H1 (cell line): ENCODE data around the gene HLA-DOB. TPM values are rescaled to one million over a fixed set of nuclear protein-coding genes. Genes with fewer than 3 reads are reported as not detected.

Experiments
- CTCF ChIA-PET: fragments of 300-600 bp; sonication (Branson Sonifier 250); formaldehyde crosslinking; loops from one replicate; lab custom pipeline; 2021; ENCODE audit not compliant: partially characterized antibody; lab: Charles Lee
- POLR2A ChIA-PET: fragments of 300-600 bp; sonication (Branson Sonifier 250); formaldehyde crosslinking; loops from one replicate; lab custom pipeline; 2021; ENCODE audit warnings: inconsistent platforms; ENCODE audit not compliant: partially characterized antibody; lab: Charles Lee
- DNase-seq, 2 experiments: peaks; one replicate each; pipeline versions ENCODE4 v3.0.0 to v3.0.0-alpha.2; 2010 to 2022; ENCODE audit warnings: low spot score in 2 of 2, low read depth in 1 of 2, mixed read lengths in 1 of 2
- FAIRE-seq: peaks from 2 replicates; lab custom pipeline; 2011; peaks lifted over from hg19 to GRCh38; lab: Jason Lieb, UNC
- H2AFZ ChIP-seq: 2 replicates; pipeline ENCODE4 v1.8.1; 2012; ENCODE audit warnings: low read length, inconsistent platforms
- H2AK5ac ChIP-seq: 2 replicates; pipeline ENCODE4 v1.6.1; 2013; ENCODE audit warnings: low read depth, low read length
- H2BK120ac ChIP-seq: replicated peaks from 2 replicates; pipeline ENCODE3; 2013; ENCODE audit warnings: low read depth, low read length, inconsistent platforms
- H2BK12ac ChIP-seq: 2 replicates; pipeline ENCODE4 v1.6.1; 2013; ENCODE audit warnings: low read depth, low read length
- H2BK15ac ChIP-seq: 2 replicates; pipeline ENCODE4 v1.6.1; 2013; ENCODE audit warnings: low read length
- H2BK20ac ChIP-seq: 2 replicates; pipeline ENCODE4 v1.6.1; 2013; ENCODE audit warnings: low read length
- H2BK5ac ChIP-seq: 2 replicates; pipeline ENCODE4 v1.6.1; 2013; ENCODE audit warnings: low read depth, low read length
- H3K14ac ChIP-seq: 2 replicates; pipeline ENCODE4 v1.6.1; 2013; ENCODE audit warnings: inconsistent platforms; ENCODE audit not compliant: insufficient read length
- H3K18ac ChIP-seq: 2 replicates; pipeline ENCODE4 v1.6.1; 2013; ENCODE audit warnings: low read length; ENCODE audit errors: extremely low read depth
- H3K23ac ChIP-seq: 2 replicates; pipeline ENCODE4 v1.6.1; 2013; ENCODE audit warnings: inconsistent platforms; ENCODE audit not compliant: insufficient read length
- H3K23me2 ChIP-seq: 2 replicates; pipeline ENCODE4 v1.6.1; 2013; ENCODE audit warnings: low read depth, low read length
- H3K27ac ChIP-seq: 2 replicates; pipeline ENCODE4 v1.6.1; 2011; ENCODE audit warnings: low read depth, low read length, inconsistent platforms
- H3K27me3 ChIP-seq, 4 experiments: replicated peaks in 1 of 4; 1 replicate in 1 of 4; 2 replicates in 3 of 4; pipeline versions ENCODE4 v1.6.1 to v1.8.1; 2011 to 2013; ENCODE audit warnings: low read length in 3 of 4, mild to moderate bottlenecking in 3 of 4, inconsistent platforms in 2 of 4, mixed read lengths in 2 of 4, moderate library complexity in 1 of 4; ENCODE audit not compliant: control insufficient read depth in 3 of 4, insufficient read depth in 3 of 4; ENCODE audit errors: extremely low read depth in 1 of 4
- H3K36me3 ChIP-seq, 4 experiments: 2 replicates each; pipeline versions ENCODE4 v1.6.1 to v1.8.1; 2011 to 2013; ENCODE audit warnings: mild to moderate bottlenecking in 4 of 4, low read length in 3 of 4, moderate library complexity in 2 of 4, control low read depth in 1 of 4, inconsistent platforms in 1 of 4; ENCODE audit not compliant: insufficient read depth in 4 of 4, control insufficient read depth in 2 of 4
- H3K4ac ChIP-seq: replicated peaks from 2 replicates; pipeline ENCODE3; 2013; ENCODE audit warnings: low read length, low read depth, mixed read lengths, inconsistent platforms; ENCODE audit not compliant: insufficient read length
- H3K4me1 ChIP-seq, 4 experiments: replicated peaks in 1 of 4; 1 replicate in 1 of 4; 2 replicates in 3 of 4; pipeline versions ENCODE4 v1.6.1 to v1.8.1; 2011 to 2013; ENCODE audit warnings: low read length in 3 of 4, inconsistent platforms in 2 of 4, mixed read lengths in 1 of 4; ENCODE audit not compliant: insufficient read depth in 4 of 4, control insufficient read depth in 3 of 4
- H3K4me2 ChIP-seq, 2 experiments: 2 replicates each; pipeline versions ENCODE4 v1.6.1 to v1.8.1; 2011 to 2013; ENCODE audit warnings: low read depth in 2 of 2, low read length in 2 of 2, control low read depth in 1 of 2, inconsistent platforms in 1 of 2, mild to moderate bottlenecking in 1 of 2; ENCODE audit not compliant: insufficient read depth in 1 of 2
- H3K4me3 ChIP-seq, 4 experiments: fragments of 200-600, 300-600 bp in 1 of 4; sonication (generic), shearing (Covaris generic), sonication (Bioruptor Twin) in 1 of 4; 2 replicates each; pipeline versions ENCODE4 v1.5.1 to v1.8.1; 2011 to 2016; ENCODE audit warnings: low read length in 4 of 4, low read depth in 3 of 4, control low read depth in 2 of 4, inconsistent platforms in 2 of 4, mild to moderate bottlenecking in 2 of 4, mixed read lengths in 1 of 4, moderate library complexity in 1 of 4; ENCODE audit not compliant: insufficient read depth in 2 of 4; ENCODE audit errors: extremely low read depth in 1 of 4
- H3K56ac ChIP-seq: replicated peaks from 2 replicates; pipeline ENCODE3; 2013; ENCODE audit warnings: low read depth, mild to moderate bottlenecking, mixed read lengths, low read length, inconsistent platforms; ENCODE audit not compliant: insufficient read length
- H3K79me1 ChIP-seq: 2 replicates; pipeline ENCODE4 v1.6.1; 2013; ENCODE audit warnings: low read depth, low read length, control low read depth
- H3K79me2 ChIP-seq, 2 experiments: 2 replicates each; pipeline versions ENCODE4 v1.6.1 to v1.8.1; 2012 to 2013; ENCODE audit warnings: low read length in 2 of 2, mild to moderate bottlenecking in 2 of 2, inconsistent platforms in 1 of 2; ENCODE audit not compliant: insufficient read depth in 2 of 2, control insufficient read depth in 1 of 2
- H3K9ac ChIP-seq, 4 experiments: replicated peaks in 1 of 4; 1 replicate in 1 of 4; 2 replicates in 3 of 4; pipeline versions ENCODE4 v1.6.1 to v1.8.1; 2011 to 2013; ENCODE audit warnings: low read depth in 3 of 4, low read length in 3 of 4, control low read depth in 2 of 4, mild to moderate bottlenecking in 2 of 4, moderate library complexity in 2 of 4, inconsistent platforms in 1 of 4; ENCODE audit errors: extremely low read depth in 1 of 4
- H3K9me3 ChIP-seq, 2 experiments: 2 replicates each; pipeline versions ENCODE4 v1.6.1 to v1.8.1; 2012 to 2013; ENCODE audit warnings: mild to moderate bottlenecking in 2 of 2, moderate library complexity in 2 of 2, control low read depth in 1 of 2, inconsistent platforms in 1 of 2, low read depth in 1 of 2, low read length in 1 of 2, mixed read lengths in 1 of 2; ENCODE audit not compliant: insufficient read depth in 2 of 2
- H4K20me1 ChIP-seq, 2 experiments: replicated peaks in 1 of 2; 2 replicates each; pipeline versions ENCODE3 to v1.8.1; 2011 to 2013; ENCODE audit warnings: inconsistent platforms in 2 of 2, low read length in 2 of 2, mild to moderate bottlenecking in 1 of 2; ENCODE audit not compliant: insufficient read depth in 2 of 2, control insufficient read depth in 1 of 2
- H4K5ac ChIP-seq: 2 replicates; pipeline ENCODE4 v1.6.1; 2013; ENCODE audit warnings: low read length, low read depth, mixed read lengths, inconsistent platforms; ENCODE audit not compliant: insufficient read length
- H4K8ac ChIP-seq: 2 replicates; pipeline ENCODE4 v1.8.0; 2013; ENCODE audit warnings: mild to moderate bottlenecking, moderate library complexity, low read length, inconsistent platforms; ENCODE audit not compliant: insufficient read depth; ENCODE audit errors: extremely low read depth
- H4K91ac ChIP-seq: replicated peaks from 2 replicates; pipeline ENCODE3; 2013; ENCODE audit warnings: low read length, mixed read lengths, inconsistent platforms; ENCODE audit not compliant: insufficient read length
- CTBP2 ChIP-seq: IDR thresholded peaks from 2 replicates; pipeline ENCODE4 v1.7.0; 2011; ENCODE audit warnings: borderline replicate concordance, mild to moderate bottlenecking, moderate library complexity, mixed read lengths, low read length; ENCODE audit not compliant: insufficient read depth, insufficient read length
- EGR1 ChIP-seq: IDR thresholded peaks from 2 replicates; pipeline ENCODE4 v1.6.1; 2011; ENCODE audit warnings: low read depth, low read length, borderline replicate concordance
- HDAC2 ChIP-seq, 2 experiments: fragments of 300-600 bp in 1 of 2; sonication (generic) in 1 of 2; IDR thresholded peaks; 2 replicates each; pipeline ENCODE4 v1.6.1; 2011 to 2012; ENCODE audit warnings: low read depth in 2 of 2, low read length in 2 of 2, mild to moderate bottlenecking in 2 of 2, moderate library complexity in 2 of 2, borderline replicate concordance in 1 of 2, inconsistent platforms in 1 of 2
- POU5F1 ChIP-seq: IDR thresholded peaks from 2 replicates; pipeline ENCODE4 v1.6.1; 2011; ENCODE audit warnings: low read depth, mild to moderate bottlenecking, low read length, moderate library complexity
- RAD21 ChIP-seq, 2 experiments: IDR thresholded peaks in 1 of 2; conservative IDR thresholded peaks in 1 of 2; 2 replicates each; pipeline ENCODE4 v1.6.1; 2011; ENCODE audit warnings: low read depth in 2 of 2, low read length in 2 of 2, improper control_type of control experiment in 1 of 2, inconsistent platforms in 1 of 2, mild to moderate bottlenecking in 1 of 2, moderate library complexity in 1 of 2
- SIX5 ChIP-seq: IDR thresholded peaks from 2 replicates; pipeline ENCODE4 v1.6.1; 2011; ENCODE audit warnings: mild to moderate bottlenecking, low read depth, low read length
- SP4 ChIP-seq: IDR thresholded peaks from 2 replicates; pipeline ENCODE4 v1.6.1; 2012; ENCODE audit warnings: low read length, inconsistent platforms
- TAF1 ChIP-seq: IDR thresholded peaks from 2 replicates; pipeline ENCODE4 v1.6.1; 2011; ENCODE audit warnings: mild to moderate bottlenecking, low read depth, low read length
- TCF12 ChIP-seq: IDR thresholded peaks from 2 replicates; pipeline ENCODE4 v1.6.1; 2011; ENCODE audit warnings: low read depth, mild to moderate bottlenecking, low read length
- USF2 ChIP-seq: IDR thresholded peaks from 2 replicates; pipeline ENCODE4 v1.6.1; 2011; ENCODE audit warnings: low read length, improper control_type of control experiment
- WGBS, 2 experiments: shearing (Covaris generic) in 1 of 2; methylation state at CpG; one replicate each; pipeline versions ENCODE4 v1.1.6 to v1.1.7; 2013 to 2015; ENCODE audit warnings: low lambda C conversion rate in 2 of 2, mixed read lengths in 2 of 2, inconsistent platforms in 1 of 2, low coverage in 1 of 2, missing lambda C conversion rate in 1 of 2; ENCODE audit not compliant: insufficient replicate concordance in 2 of 2, insufficient coverage in 1 of 2, insufficient read length in 1 of 2; ENCODE audit errors: extremely low coverage in 1 of 2, missing lambda C conversion rate in 1 of 2; 5-methylcytosine and 5-hydroxymethylcytosine counted together
- polyA plus RNA-seq, 7 experiments: library from polyadenylated mRNA; depleted of rRNA in 3 of 7; stranded (reverse) in 5 of 7; unstranded in 2 of 7; fragments of >200 nt in 5 of 7; fragments of 200-250 nt in 2 of 7; gene quantifications; 1 replicate in 5 of 7; 2 replicates in 1 of 7; 4 replicates in 1 of 7; pipeline versions ENCODE4 v1.2.1 to v1.2.3, GENCODE V29; 2011 to 2013; ENCODE audit warnings: missing spikeins in 2 of 7, mixed read lengths in 2 of 7
- total RNA-seq: library from RNA; stranded (reverse); fragmentation: NEBNext Ultra II Directional; extraction: Animal tissue kit (Norgen Biotek cat#: 25700); gene quantifications from 2 replicates; pipeline ENCODE4 v1.2.1, GENCODE V29; 2021

HLA-DOB gene
- total and polyA plus RNA-seq, 2 of the 8 experiments (the other 6 are each of a cell fraction or from before 2014, with no cell fraction given), result 0.35 TPM; not detected in 1

GRCh38 chr6:32857156-32857891 lies 40.5 kb upstream of the HLA-DOB start:
- Histone ChIP-seq H3K23ac (no peak overlapping the region), H2BK5ac (no peak overlapping the region), H3K79me1 (no peaks in the 10 kb centered on the region), H3K14ac (no peak overlapping the region), H3K4me2 (no peak overlapping the region), H2BK12ac (no peak overlapping the region), H2AFZ (no peak overlapping the region), H3K36me3 (no peaks in the 10 kb centered on the region), H2BK120ac (no peak overlapping the region), H3K27ac (no peak overlapping the region), H4K20me1 (no peaks in the 10 kb centered on the region), H2BK15ac (no peak overlapping the region), H4K91ac (no peak overlapping the region), H2AK5ac (no peak overlapping the region), H3K9me3 (no peaks in the 10 kb centered on the region), H3K4me1 (peaks cover 0 to 6% (median 1%) of the 10 kb centered on the region in 4 experiments; a peak in 6 of 7 replicates), H4K5ac (no peak overlapping the region), H3K9ac (no peak overlapping the region), H3K56ac (no peak overlapping the region), H3K23me2 (peaks cover 13% of the 10 kb centered on the region), H3K18ac (no peak overlapping the region), H4K8ac (no peak overlapping the region), H3K79me2 (no peaks in the 10 kb centered on the region), H3K4me3 (no peak overlapping the region), H3K4ac (no peak overlapping the region), H3K27me3 (peaks cover 3 to 29% (median 26%) of the 10 kb centered on the region in 4 experiments), H2BK20ac (no peak overlapping the region)
- POLR2A ChIA-PET, result interaction anchor here (1.2 to 2.6 kb wide), 2 partner anchors 18 to 114 kb away, joined by 4 to 10 read pairs; partner anchors contain the start of gene TAP2
- DNase-seq (no peak), FAIRE-seq (no peak)
- 87% methylated on average over 14 of the region's 14 CpGs; no CpG with 5 or more reads in 1 of the 2 experiments for WGBS, 2 experiments
- CTCF ChIA-PET, result interaction anchor here (0.8 to 19.9 kb wide), 8 partner anchors 11 to 612 kb away, joined by 3 to 402 read pairs (median 5); partner anchors contain the start of genes BRD2, HLA-DMA, PSMB8 and TAP2
- TF ChIP-seq SP4, result no peak
- TF ChIP-seq HDAC2 (IDR thresholded peaks at IDR 0.05; ENCODE audit: borderline replicate concordance in 1 of 2, low read depth in 2 of 2, low read length in 2 of 2), result no peak
- no peak for TF ChIP-seq SIX5
- TF ChIP-seq USF2, result no peak
- no peak for TF ChIP-seq TCF12
- no peak for TF ChIP-seq POU5F1
- no peak for TF ChIP-seq CTBP2
- no peak for TF ChIP-seq RAD21 (IDR thresholded peaks at IDR 0.05 in 1 of 2, conservative IDR thresholded peaks at IDR 0.05 in 1 of 2; ENCODE audit: low read depth in 2 of 2, low read length in 2 of 2)
- no peak for TF ChIP-seq EGR1
- TF ChIP-seq TAF1, result no peak
